WTC11 (cell line): Measurements from ENCODE around the gene KIAA1755. TPM values are rescaled to one million over a fixed set of nuclear protein-coding genes. Genes with fewer than 3 reads are reported as not detected.
"Not testable (repeated sequence)": the region's sequence is repeated elsewhere in the genome, so short reads cannot be mapped to it uniquely, and the experiment has no call there.

Experiments used
- ATAC-seq: fragments of 200-7000 bp; cut with Tn5 transposase; 2 replicates; pipeline ENCODE4 v1.10.0; 2021; ENCODE audit warnings: mild to moderate bottlenecking, moderate library complexity
- CTCF ChIA-PET: fragments of 300-600 bp; sonication (Branson Sonifier 250); formaldehyde crosslinking; loops from one replicate; lab custom pipeline; 2021; ENCODE audit warnings: antibody characterized with exemption; lab: Charles Lee
- POLR2A ChIA-PET: fragments of 350-600 bp; sonication (Branson Sonifier 250); formaldehyde crosslinking; loops from one replicate; lab custom pipeline; 2021; ENCODE audit warnings: antibody characterized with exemption; lab: Charles Lee
- DNase-seq: peaks from one replicate; pipeline ENCODE4 v3.0.0; 2021; ENCODE audit warnings: low spot score
- H3K27ac Mint-ChIP-seq: 2 replicates; pipeline ENCODE4 v1.8.0; 2021; ENCODE audit warnings: mixed read lengths
- H3K27me3 Mint-ChIP-seq: 2 replicates; pipeline ENCODE4 v1.8.0; 2021; ENCODE audit warnings: low read depth, mild to moderate bottlenecking, moderate library complexity, mixed read lengths
- H3K36me3 Mint-ChIP-seq: 2 replicates; pipeline ENCODE4 v1.8.0; 2021; ENCODE audit warnings: mixed read lengths
- H3K4me1 Mint-ChIP-seq: 2 replicates; pipeline ENCODE4 v1.8.0; 2022; ENCODE audit warnings: mixed read lengths
- H3K4me3 Mint-ChIP-seq: 2 replicates; pipeline ENCODE4 v1.8.0; 2021; ENCODE audit warnings: mild to moderate bottlenecking, moderate library complexity, mixed read lengths
- H3K9me3 Mint-ChIP-seq: 2 replicates; pipeline ENCODE4 v1.8.0; 2021; ENCODE audit warnings: mixed read lengths
- ARID4B ChIP-seq: sonication (generic); formaldehyde crosslinking; IDR thresholded peaks from 2 replicates; pipeline ENCODE4 v1.8.0; 2023; ENCODE audit warnings: missing genetic modification reagents, mild to moderate bottlenecking, borderline replicate concordance
- CREB1 ChIP-seq: sonication (generic); formaldehyde crosslinking; IDR thresholded peaks from 2 replicates; pipeline ENCODE4 v1.8.0; 2023; ENCODE audit warnings: mild to moderate bottlenecking, missing genetic modification reagents
- ELF4 ChIP-seq: sonication (generic); formaldehyde crosslinking; IDR thresholded peaks from 2 replicates; pipeline ENCODE4 v1.8.1; 2022; ENCODE audit warnings: low read depth, mild to moderate bottlenecking, moderate library complexity, missing genetic modification reagents
- MAX ChIP-seq: sonication (generic); formaldehyde crosslinking; IDR thresholded peaks from 2 replicates; pipeline ENCODE4 v1.8.0; 2022; ENCODE audit warnings: mild to moderate bottlenecking, missing genetic modification reagents
- STAT6 ChIP-seq: sonication (generic); formaldehyde crosslinking; conservative IDR thresholded peaks from 2 replicates; pipeline ENCODE4 v1.8.1; 2023; ENCODE audit warnings: mild to moderate bottlenecking, low read depth, missing genetic modification reagents, moderate library complexity
- TCF7 ChIP-seq: sonication (generic); formaldehyde crosslinking; IDR thresholded peaks from 2 replicates; pipeline ENCODE4 v1.8.0; 2022; ENCODE audit warnings: mild to moderate bottlenecking, low read depth, missing genetic modification reagents, moderate library complexity
- TEAD4 ChIP-seq: sonication (generic); formaldehyde crosslinking; IDR thresholded peaks from 2 replicates; pipeline ENCODE4 v1.8.0; 2022; ENCODE audit warnings: mild to moderate bottlenecking, missing genetic modification reagents
- ZNF121 ChIP-seq: sonication (generic); formaldehyde crosslinking; IDR thresholded peaks from 2 replicates; pipeline ENCODE4 v1.8.0; 2023; ENCODE audit warnings: missing genetic modification reagents
- ZNF263 ChIP-seq: sonication (generic); formaldehyde crosslinking; IDR thresholded peaks from 2 replicates; pipeline ENCODE4 v1.8.1; 2022; ENCODE audit warnings: low read depth, mild to moderate bottlenecking, moderate library complexity, missing genetic modification reagents
- ZNF423 ChIP-seq: fragments of 250-450 bp; sonication (Bioruptor Pico); IDR thresholded peaks from 2 replicates; pipeline ENCODE4 v2.1.2; 2022; ENCODE audit warnings: mild to moderate bottlenecking, moderate library complexity
- total RNA-seq: library from RNA; stranded (reverse); gene quantifications from 3 replicates; pipeline ENCODE4 v1.2.3, GENCODE V29; 2021
- TF ChIP-seq, protein P1 (sequence below): fragments of 250-450 bp; sonication (Bioruptor Pico); IDR thresholded peaks from 2 replicates; pipeline ENCODE4 v1.9.0; 2021; ENCODE audit warnings: mild to moderate bottlenecking
- TF ChIP-seq, protein P2 (sequence below): fragments of 250-450 bp; sonication (Bioruptor Pico); IDR thresholded peaks from 2 replicates; pipeline ENCODE4 v2.1.2; 2022; ENCODE audit warnings: mild to moderate bottlenecking, moderate library complexity
- TF ChIP-seq, protein P3 (sequence below): sonication (generic); formaldehyde crosslinking; IDR thresholded peaks from 2 replicates; pipeline ENCODE4 v1.8.1; 2022; ENCODE audit warnings: mild to moderate bottlenecking, moderate library complexity, missing genetic modification reagents

The KIAA1755 gene
- total RNA-seq, 1 experiment from 2014 or later, result 0.50 TPM

GRCh38 chr20:38283236-38283635 lies 22.7 kb upstream of the KIAA1755 start (continued):
- no peak for TF ChIP-seq ELF4 (CRISPR knock-in tag)
- TF ChIP-seq TCF7, result no peak
- TF ChIP-seq ZNF121 (CRISPR knock-in tag), result no peak
- no peak for TF ChIP-seq ARID4B
- TF ChIP-seq STAT6 (CRISPR knock-in tag), result no peak
- TF ChIP-seq, protein P1, sequence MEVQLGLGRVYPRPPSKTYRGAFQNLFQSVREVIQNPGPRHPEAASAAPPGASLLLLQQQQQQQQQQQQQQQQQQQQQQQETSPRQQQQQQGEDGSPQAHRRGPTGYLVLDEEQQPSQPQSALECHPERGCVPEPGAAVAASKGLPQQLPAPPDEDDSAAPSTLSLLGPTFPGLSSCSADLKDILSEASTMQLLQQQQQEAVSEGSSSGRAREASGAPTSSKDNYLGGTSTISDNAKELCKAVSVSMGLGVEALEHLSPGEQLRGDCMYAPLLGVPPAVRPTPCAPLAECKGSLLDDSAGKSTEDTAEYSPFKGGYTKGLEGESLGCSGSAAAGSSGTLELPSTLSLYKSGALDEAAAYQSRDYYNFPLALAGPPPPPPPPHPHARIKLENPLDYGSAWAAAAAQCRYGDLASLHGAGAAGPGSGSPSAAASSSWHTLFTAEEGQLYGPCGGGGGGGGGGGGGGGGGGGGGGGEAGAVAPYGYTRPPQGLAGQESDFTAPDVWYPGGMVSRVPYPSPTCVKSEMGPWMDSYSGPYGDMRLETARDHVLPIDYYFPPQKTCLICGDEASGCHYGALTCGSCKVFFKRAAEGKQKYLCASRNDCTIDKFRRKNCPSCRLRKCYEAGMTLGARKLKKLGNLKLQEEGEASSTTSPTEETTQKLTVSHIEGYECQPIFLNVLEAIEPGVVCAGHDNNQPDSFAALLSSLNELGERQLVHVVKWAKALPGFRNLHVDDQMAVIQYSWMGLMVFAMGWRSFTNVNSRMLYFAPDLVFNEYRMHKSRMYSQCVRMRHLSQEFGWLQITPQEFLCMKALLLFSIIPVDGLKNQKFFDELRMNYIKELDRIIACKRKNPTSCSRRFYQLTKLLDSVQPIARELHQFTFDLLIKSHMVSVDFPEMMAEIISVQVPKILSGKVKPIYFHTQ (CRISPR knock-in tag), result no peak
- no peak for TF ChIP-seq CREB1 (CRISPR knock-in tag)
- TF ChIP-seq, all 79 proteins: peak for 0

DNA sequence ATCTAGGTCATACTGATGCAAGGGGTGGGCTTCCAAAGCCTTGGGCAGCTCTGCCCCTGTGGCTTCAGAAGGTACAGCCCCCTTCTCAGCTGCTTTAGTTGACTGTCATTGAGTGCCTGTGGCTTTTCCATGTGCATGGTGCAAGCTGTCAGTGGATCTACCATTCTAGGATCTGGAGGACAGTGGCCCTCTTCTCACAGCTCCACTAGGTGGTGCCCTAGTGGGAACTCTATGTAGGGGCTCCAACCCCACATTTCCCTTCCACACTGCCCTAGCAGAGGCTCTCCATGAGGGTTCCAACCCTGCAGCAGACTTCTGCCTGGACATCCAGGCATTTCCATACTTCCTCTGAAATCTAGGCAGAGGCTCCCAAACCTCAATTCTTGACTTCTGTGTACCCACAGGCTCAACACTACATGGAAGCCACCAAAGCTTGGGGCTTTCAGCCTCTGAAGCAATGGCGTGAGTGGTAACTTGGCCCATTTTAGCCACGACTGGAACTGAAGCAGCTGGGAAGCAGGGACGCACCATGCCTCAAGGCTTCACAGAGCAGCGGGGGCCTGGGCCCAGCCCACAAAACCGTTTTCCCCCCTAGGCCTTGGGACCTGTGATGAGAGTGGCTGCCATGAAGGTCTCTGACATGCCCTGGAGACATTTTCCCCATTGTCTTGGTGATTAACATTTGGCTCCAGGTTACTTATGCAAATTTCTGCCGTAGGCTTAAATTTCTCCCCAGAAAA lies 20.8 kb upstream of the KIAA1755 start:
- ATAC-seq, H3K27ac Mint-ChIP-seq, H3K27me3 Mint-ChIP-seq, H3K4me3 Mint-ChIP-seq, POLR2A ChIA-PET, DNase-seq: not testable (repeated sequence)
- CTCF ChIA-PET, result interaction anchor here (0.6 to 1.9 kb wide), 4 partner anchors 9 to 115 kb away, joined by 3 to 5 read pairs (median 4); no protein-coding TSS in a partner anchor
- peaks cover 10% of the 10 kb centered on the region for H3K4me1 Mint-ChIP-seq
- peaks cover 14% of the 10 kb centered on the region for H3K36me3 Mint-ChIP-seq
- peaks cover 34% of the 10 kb centered on the region for H3K9me3 Mint-ChIP-seq

GRCh38 chr20:38278763-38279162 lies 18.2 kb upstream of the KIAA1755 start:
- no peak overlapping the region for H3K27ac Mint-ChIP-seq
- no peak for ATAC-seq
- peaks cover 31% of the 10 kb centered on the region for H3K9me3 Mint-ChIP-seq
- H3K4me3 Mint-ChIP-seq, result no peak overlapping the region
- ChIA-PET POLR2A (no interaction called here), CTCF (interaction anchor here (1.2 to 1.3 kb wide), 3 partner anchors 26 to 205 kb away, joined by 3 to 7 read pairs (median 6); no protein-coding TSS in a partner anchor)
- DNase-seq, result no peak
- no peaks in the 10 kb centered on the region; the same call in 1 of the 2 replicates for H3K27me3 Mint-ChIP-seq
- H3K36me3 Mint-ChIP-seq, result peaks cover 11% of the 10 kb centered on the region
- peaks cover 11% of the 10 kb centered on the region; the same call in 1 of the 2 replicates for H3K4me1 Mint-ChIP-seq
- TF ChIP-seq TEAD4 (CRISPR knock-in tag), result no peak
- TF ChIP-seq ZNF423, result no peak
- no peak for TF ChIP-seq ZNF263 (CRISPR knock-in tag)
- TF ChIP-seq, protein P2, sequence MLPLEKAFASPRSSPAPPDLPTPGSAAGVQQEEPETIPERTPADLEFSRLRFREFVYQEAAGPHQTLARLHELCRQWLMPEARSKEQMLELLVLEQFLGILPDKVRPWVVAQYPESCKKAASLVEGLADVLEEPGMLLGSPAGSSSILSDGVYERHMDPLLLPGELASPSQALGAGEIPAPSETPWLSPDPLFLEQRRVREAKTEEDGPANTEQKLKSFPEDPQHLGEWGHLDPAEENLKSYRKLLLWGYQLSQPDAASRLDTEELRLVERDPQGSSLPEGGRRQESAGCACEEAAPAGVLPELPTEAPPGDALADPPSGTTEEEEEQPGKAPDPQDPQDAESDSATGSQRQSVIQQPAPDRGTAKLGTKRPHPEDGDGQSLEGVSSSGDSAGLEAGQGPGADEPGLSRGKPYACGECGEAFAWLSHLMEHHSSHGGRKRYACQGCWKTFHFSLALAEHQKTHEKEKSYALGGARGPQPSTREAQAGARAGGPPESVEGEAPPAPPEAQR (CRISPR knock-in tag), result no peak
- TF ChIP-seq, protein P3, sequence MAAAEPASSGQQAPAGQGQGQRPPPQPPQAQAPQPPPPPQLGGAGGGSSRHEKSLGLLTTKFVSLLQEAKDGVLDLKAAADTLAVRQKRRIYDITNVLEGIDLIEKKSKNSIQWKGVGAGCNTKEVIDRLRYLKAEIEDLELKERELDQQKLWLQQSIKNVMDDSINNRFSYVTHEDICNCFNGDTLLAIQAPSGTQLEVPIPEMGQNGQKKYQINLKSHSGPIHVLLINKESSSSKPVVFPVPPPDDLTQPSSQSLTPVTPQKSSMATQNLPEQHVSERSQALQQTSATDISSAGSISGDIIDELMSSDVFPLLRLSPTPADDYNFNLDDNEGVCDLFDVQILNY, result no peak
- TF ChIP-seq ZNF121 (CRISPR knock-in tag), result no peak
- no peak for TF ChIP-seq MAX
